ENCODE data around the gene FBXO44. TPM values are rescaled to one million over a fixed set of nuclear protein-coding genes. Genes with fewer than 3 reads are reported as not detected.

FBXO44 gene
- total and polyA plus RNA-seq, 2 experiments from 2014 or later: 22.0 to 30.8 TPM

DNA sequence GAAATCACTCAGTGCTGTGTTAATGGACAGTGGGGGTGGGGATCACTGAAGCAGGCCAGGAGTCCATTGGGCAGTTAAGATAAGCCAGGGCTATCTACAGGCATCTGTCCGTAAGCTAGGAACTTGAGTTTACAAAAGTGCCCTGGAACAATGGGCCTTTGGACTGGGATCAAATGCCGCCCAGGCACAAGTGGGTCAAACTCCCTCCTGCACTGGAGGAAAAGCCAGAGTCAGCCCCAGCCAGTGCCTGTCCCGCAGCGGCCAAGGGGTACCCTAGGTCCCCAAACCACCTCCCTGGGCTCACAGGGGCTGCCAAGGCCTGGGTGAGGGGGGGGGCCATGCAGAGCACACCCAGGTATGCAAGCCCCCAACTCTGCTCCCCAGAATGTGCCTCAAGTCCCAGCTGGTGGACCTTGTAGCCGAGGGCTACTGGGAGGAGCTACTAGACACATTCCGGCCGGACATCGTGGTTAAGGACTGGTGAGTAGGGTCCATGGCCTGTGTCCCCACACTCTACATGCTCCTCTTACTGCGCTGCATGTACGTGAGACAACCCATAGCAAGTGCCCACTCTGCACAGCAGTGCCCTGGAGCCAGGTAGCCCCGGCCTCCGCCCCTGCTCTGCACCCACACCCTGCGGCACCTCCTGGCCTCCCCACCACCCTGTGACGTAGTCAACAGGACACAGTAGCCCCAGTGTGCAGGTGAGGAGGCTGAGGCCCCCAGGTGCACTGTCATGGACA lies 17.0 kb downstream of the FBXO44 start:
- H3K27ac ChIP-seq (ENCODE audit: low read depth): no peak overlapping the region
- Mint-ChIP-seq H3K4me1 (peaks cover 8% of the 10 kb centered on the region), H3K36me3 (ENCODE audit: low read depth) (peaks cover 86% of the 10 kb centered on the region)

GRCh38 chr1:11673089-11673769 lies 18.6 kb downstream of the FBXO44 start:
- peaks cover 15% of the 10 kb centered on the region for H3K79me2 ChIP-seq (replicated peaks; ENCODE audit: insufficient read depth)
- H3K36me3 ChIP-seq (ENCODE audit: insufficient read depth): peaks cover 42% of the 10 kb centered on the region
- Mint-ChIP-seq H3K9me3 (no peaks in the 10 kb centered on the region), H3K4me3 (no peak overlapping the region), H3K27ac (no peak overlapping the region; the same call in 1 of the 2 replicates), H3K4me1 (peaks cover 13% of the 10 kb centered on the region), H3K36me3 (ENCODE audit: low read depth) (peaks cover 89% of the 10 kb centered on the region), H3K27me3 (ENCODE audit: insufficient read depth, low read depth, poor library complexity) (peaks cover 24% of the 10 kb centered on the region)
- TF ChIP-seq POLR2AphosphoS5 (IDR thresholded peaks at IDR 0.05; ENCODE audit: low read depth): no peak
- no peak for TF ChIP-seq CTCF (conservative IDR thresholded peaks at IDR 0.05; ENCODE audit: low read depth in 2 of 2)
- no peak for TF ChIP-seq ZNF331 (CRISPR knock-in tag; IDR thresholded peaks at IDR 0.05; ENCODE audit: low read depth)
- H3K27ac ChIP-seq (ENCODE audit: low read depth): no peak overlapping the region
- H3K4me2 ChIP-seq: no peak overlapping the region
- H3K9me2 ChIP-seq (ENCODE audit: insufficient read depth): no peaks in the 10 kb centered on the region
- no peaks in the 10 kb centered on the region for H3K27me3 ChIP-seq (ENCODE audit: insufficient read depth)
- no peak overlapping the region for H2AFZ ChIP-seq
- peaks cover 5% of the 10 kb centered on the region; the same call in 1 of the 2 replicates for H3K4me1 ChIP-seq (ENCODE audit: insufficient read depth)
- H4K20me1 ChIP-seq (replicated peaks; ENCODE audit: insufficient read depth): peaks cover 25% of the 10 kb centered on the region
- H3K4me3 ChIP-seq: no peak overlapping the region
- no peak for DNase-seq (ENCODE audit: low spot score)
- H3F3A ChIP-seq (replicated peaks; ENCODE audit: low read depth): peaks cover 35% of the 10 kb centered on the region
- ATAC-seq: no peak

More for the DNA sequence above, 17.0 kb downstream of the FBXO44 start:
- Histone ChIP-seq H3K36me3 (ENCODE audit: insufficient read depth) (peaks cover 28% of the 10 kb centered on the region), H2AFZ (no peak overlapping the region), H3K4me2 (no peak overlapping the region), H3K27me3 (ENCODE audit: insufficient read depth) (no peaks in the 10 kb centered on the region), H3K4me3 (no peak overlapping the region), H3K4me1 (ENCODE audit: insufficient read depth) (no peaks in the 10 kb centered on the region), H3K9me2 (ENCODE audit: insufficient read depth) (no peaks in the 10 kb centered on the region), H3K79me2 (replicated peaks; ENCODE audit: insufficient read depth) (peaks cover 5% of the 10 kb centered on the region; the same call in 1 of the 2 replicates), H3F3A (replicated peaks; ENCODE audit: low read depth) (peaks cover 46% of the 10 kb centered on the region), H4K20me1 (replicated peaks; ENCODE audit: insufficient read depth) (peaks cover 15% of the 10 kb centered on the region)
- TF ChIP-seq POLR2AphosphoS5 (IDR thresholded peaks at IDR 0.05; ENCODE audit: low read depth): peak; percentile 38; the same call in 1 of the 2 replicates
- no peak for TF ChIP-seq JUNB (IDR thresholded peaks at IDR 0.05; ENCODE audit: unreplicated experiment)
- Mint-ChIP-seq H3K9me3 (no peaks in the 10 kb centered on the region), H3K27me3 (ENCODE audit: insufficient read depth, low read depth, poor library complexity) (peaks cover 29% of the 10 kb centered on the region), H3K4me3 (no peak overlapping the region), H3K27ac (no peak overlapping the region)
- ATAC-seq: no peak; the same call in 2 of the 3 replicates
- DNase-seq (ENCODE audit: low spot score): no peak

DNA sequence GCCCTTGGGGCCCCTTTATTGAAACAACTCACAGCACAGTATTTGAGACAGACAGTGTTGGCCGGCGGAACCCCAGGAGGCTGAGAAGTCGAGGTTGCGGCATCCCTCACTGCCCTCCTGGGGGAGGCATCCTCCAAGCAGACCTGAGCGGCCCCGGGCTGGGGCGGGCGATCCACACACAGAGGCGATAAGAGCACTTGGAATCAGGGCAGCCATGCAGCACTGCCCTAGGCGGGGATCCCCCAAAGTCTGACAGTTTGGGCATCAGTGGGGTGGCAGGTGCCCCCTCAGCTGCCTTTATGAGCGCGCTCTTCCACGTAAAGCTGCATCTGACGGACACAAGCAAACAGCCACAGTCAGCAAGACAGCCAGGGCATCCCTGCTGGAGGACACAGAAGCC lies 19.8 kb downstream of the FBXO44 start:
- Histone ChIP-seq H3K79me2 (replicated peaks; ENCODE audit: insufficient read depth) (peaks cover 28% of the 10 kb centered on the region), H3F3A (replicated peaks; ENCODE audit: low read depth) (peaks cover 31% of the 10 kb centered on the region), H3K27ac (ENCODE audit: low read depth) (0 out of 2 replicates have a peak overlapping the region, but pooled peaks have one; percentile 32), H3K4me3 (no peak overlapping the region), H3K9me2 (ENCODE audit: insufficient read depth) (no peaks in the 10 kb centered on the region), H4K20me1 (replicated peaks; ENCODE audit: insufficient read depth) (peaks cover 30% of the 10 kb centered on the region), H3K4me1 (ENCODE audit: insufficient read depth) (peaks cover 15% of the 10 kb centered on the region; the same call in 1 of the 2 replicates), H3K4me2 (no peak overlapping the region), H3K36me3 (ENCODE audit: insufficient read depth) (peaks cover 44% of the 10 kb centered on the region), H3K27me3 (ENCODE audit: insufficient read depth) (no peaks in the 10 kb centered on the region), H2AFZ (no peak overlapping the region)
- H3K4me1 Mint-ChIP-seq: peaks cover 19% of the 10 kb centered on the region
- no peak overlapping the region for H3K27ac Mint-ChIP-seq
- no peak overlapping the region for H3K4me3 Mint-ChIP-seq
- H3K27me3 Mint-ChIP-seq (ENCODE audit: insufficient read depth, low read depth, poor library complexity): peaks cover 23% of the 10 kb centered on the region
- peaks cover 93% of the 10 kb centered on the region for H3K36me3 Mint-ChIP-seq (ENCODE audit: low read depth)
- no peaks in the 10 kb centered on the region for H3K9me3 Mint-ChIP-seq
- peak in 1 of 2 experiments; percentile 19; a peak in 2 of 4 replicates for TF ChIP-seq CTCF (conservative IDR thresholded peaks at IDR 0.05; ENCODE audit: low read depth in 2 of 2)
- TF ChIP-seq EZH2 (IDR thresholded peaks at IDR 0.05; ENCODE audit: low read depth, unreplicated experiment): no peak
- DNase-seq (ENCODE audit: low spot score) (no peak), ATAC-seq (no peak)

Data from GM23338 (cell line).